GM18858 (cell line): Measurements from ENCODE around the gene DPF1.
"Not testable (repeated sequence)": the region's sequence is repeated elsewhere in the genome, so short reads cannot be mapped to it uniquely, and the experiment has no call there.

ENCODE experiments used
- ATAC-seq: cut with Tn5 transposase; IDR thresholded peaks from one replicate; pipeline ENCODE4 v1.9.1; 2021; ENCODE audit not compliant: unreplicated experiment

DPF1 gene

DNA sequence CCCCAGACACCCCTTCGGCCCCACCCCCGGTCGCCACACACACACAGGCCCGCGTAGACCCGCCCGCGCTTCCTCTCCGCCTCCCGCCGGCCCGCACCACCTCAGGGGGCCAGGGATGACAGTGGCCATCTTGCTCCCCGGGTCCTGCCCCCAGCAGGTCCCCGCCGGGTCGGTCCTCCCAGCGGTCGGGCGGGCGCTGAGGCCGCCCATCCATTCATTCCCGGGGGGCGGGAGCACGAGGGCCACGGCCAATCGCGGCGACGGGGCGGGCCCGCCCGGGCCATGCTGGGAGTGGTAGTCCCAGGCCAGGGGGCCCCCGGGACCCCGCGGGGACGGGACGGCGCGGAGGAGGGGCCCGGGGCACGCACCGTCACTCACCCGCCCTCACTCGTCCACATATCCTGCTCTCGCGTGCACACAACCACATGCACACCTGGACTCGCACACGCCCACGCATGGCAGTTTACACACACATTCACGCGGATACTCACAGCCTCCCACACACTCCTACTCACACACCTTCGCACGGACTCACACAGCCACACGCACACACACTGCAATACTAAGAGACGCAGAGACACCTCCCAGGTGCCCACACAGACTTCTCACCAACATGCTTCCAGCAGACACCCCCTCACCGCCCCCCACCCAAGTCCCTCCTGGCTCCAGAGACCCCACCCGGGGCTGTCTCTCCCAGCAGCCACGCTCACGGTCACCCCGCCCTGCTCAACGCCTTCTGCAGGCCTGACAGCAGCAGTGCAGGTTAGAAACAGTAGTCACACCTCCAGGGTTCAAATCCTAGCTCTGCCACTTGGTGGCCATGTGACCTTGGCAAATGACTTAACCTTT lies at the start of gene DPF1:
Gene DPF1, minus strand, starts transcription at position 209 of the 849 bp plus-strand sequence. Its CDS starts 80 bp downstream, at position 129.
- peak; percentile 58 for ATAC-seq

DNA sequence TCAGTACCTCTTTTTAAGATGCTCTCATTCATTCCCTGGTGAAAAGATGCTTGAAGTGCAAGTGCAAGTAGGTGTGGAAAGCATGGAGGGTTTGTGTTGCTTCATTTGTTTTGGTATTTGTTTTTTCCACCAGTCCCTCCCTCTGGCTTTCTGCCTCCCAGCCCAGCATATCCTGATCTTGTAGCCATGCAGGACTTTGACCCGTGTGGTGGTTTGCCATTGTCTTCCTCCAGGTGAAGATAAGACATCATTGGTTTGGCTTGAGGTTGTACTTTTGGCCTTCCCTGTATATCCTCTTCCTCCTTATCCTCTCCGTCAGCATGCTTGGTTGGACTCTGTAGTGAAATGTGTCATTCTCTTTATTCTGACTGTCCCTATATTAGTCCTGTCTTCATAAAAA lies 49.5 kb upstream of the DPF1 start:
- no peak for ATAC-seq

DNA sequence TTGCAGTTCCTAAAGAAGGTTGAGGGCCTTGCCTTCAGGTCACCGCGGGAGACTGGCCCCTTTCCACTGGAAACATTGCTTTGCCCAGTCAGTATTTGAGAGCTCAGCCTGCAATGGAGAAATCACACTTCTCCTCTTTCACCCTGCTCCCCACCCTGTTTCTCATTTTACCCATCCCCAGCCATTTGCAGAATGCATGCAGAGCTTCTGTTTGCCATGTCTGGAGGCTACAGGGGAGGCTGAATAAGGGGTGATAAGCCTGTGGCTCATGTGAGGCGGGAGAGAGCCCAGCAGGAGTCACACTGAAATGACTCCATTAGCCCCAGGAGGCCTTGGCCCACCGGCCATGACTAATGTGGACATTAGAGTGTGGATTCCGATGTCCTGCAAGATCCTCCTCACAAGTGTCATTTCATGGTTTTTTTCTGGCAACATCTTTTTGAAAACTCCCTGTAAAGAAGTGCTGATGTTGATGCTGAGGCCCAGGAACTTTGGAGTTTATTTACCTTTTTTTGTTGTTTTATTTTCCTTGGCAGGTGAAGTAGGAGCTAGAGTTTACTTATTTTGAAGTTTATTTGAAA lies 46.7 kb upstream of the DPF1 start:
- ATAC-seq = no peak

DNA sequence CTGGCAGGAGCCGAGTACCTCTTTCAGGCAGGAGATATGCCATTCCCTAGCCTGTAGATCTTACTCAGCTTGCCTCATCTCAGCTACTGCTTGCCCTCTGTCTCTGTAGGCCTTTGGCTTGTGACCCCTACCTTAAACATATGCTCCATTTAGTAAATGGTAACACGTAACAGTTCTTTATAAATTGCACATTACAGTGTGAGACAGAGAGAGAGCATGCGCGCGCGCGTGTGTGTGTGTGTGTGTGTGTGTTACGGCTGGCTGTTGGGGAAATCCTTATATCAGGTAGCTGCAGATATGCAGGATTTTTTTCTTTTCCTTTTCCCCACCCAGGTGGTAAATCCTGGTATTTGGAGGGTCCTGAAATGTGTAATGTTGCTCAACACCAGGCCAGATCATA lies 44.5 kb upstream of the DPF1 start:
- no peak for ATAC-seq

DNA sequence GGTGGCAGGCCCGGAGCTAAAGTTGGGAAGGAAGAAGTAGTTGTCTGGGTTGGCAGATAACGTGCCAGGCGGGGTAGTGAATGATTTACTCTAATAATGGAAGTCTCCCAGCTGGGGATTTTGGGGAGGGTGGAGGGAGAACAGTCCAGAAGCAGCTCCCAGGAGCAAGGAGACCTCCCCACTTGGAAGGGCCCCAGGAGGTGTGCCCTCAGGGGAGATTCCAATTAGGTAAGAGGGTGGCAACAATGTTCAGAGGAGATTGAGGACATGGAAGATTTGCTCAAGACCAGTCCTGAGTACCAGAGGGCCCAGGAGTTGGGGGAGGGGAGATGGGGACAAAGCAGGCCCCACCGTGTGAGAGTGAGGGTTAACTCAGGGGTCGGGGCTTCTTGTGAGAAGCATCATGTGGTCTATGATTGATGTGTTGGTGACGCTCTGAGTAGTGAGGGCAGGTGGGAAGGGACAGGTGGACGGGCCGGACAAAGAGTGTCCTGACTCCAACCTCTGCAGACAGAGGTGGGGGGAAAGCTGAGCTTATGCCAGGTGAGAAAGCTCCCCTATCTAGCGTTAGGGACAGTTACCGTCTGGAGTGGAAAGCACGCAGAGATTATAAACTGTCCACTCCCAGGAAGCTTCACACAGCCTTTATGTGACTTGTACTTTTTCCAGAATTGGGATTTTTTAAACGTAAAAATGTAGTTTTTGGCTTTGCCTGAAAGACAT lies 43.9 kb upstream of the DPF1 start:
- no peak for ATAC-seq

DNA sequence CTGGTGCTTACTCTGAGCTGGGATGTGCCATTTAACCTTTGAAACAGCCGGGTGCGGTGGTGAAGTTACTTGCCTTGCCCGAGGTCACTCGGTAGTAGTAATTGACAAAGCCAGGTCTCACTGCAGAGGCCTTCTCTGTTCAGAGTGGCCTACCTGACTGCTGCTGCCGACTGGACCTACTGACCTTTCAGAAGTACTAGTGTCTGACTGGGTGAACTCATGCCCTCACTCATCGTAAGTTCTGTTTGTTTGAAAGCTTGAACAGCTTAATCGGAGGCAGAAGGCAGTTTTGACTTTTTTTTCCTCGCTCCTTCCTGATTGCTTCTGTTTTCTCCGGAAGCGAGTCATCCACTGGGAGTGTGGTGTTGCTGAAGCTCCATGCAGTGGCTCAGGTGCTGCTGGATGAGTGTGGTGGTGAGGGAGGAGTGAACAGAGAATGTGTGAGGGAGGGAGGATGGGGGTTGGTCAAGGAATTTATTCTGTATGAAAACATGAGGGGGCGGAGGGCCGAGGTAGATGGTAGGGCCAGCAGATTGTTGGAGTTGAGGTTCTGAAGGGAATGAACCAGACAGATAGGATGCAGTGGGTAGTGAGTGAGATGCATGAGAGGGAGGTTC lies 43.1 kb upstream of the DPF1 start:
- no peak for ATAC-seq

DNA sequence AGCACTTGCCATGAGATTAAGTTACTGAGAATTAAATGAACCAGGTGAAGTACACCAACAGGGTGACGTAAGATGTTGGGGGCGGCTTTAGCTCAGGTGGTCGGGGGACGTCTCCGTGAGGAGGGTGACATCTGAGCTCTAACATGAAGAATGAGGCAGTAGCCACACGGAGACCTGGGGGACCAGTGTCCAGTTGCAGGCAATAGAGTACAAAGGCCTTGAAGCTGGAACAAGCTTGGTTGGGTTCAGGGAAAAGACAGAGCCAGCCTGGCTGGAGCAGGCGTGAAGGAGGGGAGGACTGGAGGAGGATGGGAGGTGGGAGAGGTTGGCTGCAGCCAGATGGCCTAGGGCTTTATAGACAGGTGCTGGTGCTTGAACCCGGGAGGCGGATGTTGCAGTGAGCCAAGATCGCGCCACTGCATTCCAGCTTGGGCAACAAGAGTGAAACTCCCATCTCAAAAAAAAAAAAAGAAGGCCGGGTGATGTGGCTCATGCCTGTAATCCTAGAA lies 42.0 kb upstream of the DPF1 start:
- no peak for ATAC-seq

DNA sequence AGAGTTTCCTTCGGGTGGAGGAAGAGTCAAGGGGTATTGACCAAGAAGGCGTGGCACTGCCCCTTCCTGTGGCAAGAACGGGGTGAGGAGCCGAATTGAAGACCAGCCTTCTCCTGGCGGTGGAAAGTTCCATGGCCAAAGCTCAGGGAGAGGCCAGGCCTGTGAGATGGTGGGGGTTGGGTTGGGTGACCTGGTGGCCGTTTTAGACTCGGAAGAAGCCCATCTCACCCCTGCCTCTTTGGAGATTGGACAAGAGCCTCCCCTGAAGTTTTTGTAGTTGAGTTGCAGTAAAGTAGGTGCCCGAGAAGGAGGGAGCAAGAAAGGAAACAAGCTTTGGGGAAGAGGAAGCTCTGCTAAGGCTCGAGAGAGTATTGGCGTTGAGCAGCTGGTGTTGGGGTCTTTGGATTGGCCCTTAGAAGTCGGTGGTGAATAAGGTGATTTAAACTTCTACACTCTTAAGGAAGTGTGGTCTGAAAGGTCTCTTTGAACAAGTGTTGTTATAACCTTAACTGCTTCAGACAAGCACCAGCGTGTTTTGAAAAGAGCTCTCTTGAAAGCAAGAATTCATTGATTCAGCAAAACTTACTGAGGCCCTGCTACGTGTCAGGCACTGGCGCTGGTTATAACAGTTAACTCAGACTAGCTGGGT lies 41.3 kb upstream of the DPF1 start:
- no peak for ATAC-seq

DNA sequence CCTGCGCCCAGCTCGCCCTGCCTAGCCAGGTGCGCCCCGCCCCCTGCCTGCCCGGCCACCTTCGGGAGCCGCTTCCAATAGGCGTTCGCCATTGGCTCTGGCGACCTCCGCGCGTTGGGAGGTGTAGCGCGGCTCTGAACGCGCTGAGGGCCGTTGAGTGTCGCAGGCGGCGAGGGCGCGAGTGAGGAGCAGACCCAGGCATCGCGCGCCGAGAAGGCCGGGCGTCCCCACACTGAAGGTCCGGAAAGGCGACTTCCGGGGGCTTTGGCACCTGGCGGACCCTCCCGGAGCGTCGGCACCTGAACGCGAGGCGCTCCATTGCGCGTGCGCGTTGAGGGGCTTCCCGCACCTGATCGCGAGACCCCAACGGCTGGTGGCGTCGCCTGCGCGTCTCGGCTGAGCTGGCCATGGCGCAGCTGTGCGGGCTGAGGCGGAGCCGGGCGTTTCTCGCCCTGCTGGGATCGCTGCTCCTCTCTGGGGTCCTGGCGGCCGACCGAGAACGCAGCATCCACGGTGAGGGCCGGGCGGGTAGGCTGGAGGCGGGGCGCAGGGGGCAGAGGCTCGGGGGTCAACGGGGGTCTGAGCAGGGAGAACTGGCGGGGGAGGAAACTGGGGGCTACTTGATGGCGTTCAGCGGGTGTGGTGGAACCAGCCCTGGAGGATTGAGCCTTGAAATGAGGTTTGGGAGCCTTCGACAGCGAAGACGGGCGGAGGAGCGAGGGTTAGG lies 40.6 kb upstream of the DPF1 start, which contains the start of gene SPINT2:
Gene SPINT2, plus strand, starts transcription at position 88 of the 727 bp plus-strand sequence. Its CDS starts 320 bp downstream, at position 408.
- no peak for ATAC-seq

DNA sequence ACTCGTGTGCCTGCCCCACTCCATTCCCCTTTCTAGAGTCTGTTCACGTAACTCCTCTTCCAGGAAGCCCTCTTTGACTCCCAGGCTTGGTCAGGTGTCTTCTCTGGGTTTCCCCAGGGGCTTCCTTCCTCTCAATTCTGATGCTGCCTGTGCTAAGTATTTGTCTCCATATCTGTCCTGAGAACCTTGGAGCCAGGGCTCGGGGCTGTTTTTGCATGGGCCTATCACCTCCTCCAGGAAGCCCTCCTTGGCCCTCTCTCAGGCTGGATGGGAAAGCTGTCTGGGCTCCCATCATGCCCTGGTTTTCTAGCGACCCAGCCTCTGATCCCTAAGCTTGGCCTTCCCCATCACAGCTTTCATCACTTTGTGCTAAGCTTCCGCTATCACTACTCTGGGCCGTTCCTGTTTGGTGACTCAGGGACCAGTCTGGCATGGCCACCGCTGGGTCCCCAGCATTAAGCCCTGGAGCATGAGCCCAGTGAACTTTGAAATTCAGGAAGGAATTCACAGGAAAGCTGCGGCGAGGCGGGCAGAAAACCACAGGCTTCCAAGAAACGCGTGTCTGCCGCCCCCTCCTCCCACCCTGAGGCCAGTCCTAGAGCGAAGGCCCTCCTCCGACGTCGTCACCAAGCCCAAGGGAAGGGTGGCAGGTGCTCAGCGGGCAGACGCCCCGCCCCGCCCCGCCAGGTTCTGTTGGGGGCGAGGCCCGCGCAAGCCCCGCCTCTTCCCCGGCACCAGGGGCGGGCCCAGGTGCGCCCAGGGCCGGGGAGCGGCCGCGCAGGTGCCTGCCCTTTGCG lies 39.9 kb upstream of the DPF1 start:
- no peak for ATAC-seq

DNA sequence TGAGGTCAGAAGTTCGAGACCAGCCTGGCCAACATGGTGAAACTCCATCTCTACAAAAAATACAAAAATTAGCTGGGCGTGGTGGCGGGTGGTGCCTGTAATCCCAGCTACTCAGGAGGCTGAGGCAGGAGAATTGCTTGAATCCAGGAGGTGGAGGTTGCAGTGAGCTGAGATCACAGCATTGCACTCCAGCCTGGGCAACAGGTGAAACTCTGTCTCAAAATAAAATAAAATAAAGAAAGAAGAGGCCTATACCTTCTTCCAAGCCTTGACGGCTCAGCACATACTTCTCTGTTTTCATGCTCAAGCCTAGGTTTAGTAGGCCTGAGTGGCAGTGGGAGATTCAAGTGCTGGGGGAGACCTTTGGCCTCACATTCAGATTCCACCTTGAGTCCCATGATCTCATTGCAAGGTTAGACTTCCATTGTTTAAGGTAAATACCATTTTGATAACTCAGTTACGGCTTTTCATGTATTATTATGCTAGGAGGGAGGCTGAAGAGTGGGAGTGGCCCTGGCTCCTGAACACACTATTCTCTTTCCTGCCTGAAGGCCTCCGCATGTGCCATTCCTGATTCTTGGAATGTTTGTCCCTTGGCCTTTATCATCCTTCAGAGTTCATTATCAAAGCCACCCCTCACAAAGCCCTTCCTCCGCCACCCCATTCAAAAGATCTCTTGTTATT lies 38.7 kb upstream of the DPF1 start:
- ATAC-seq = no peak

DNA sequence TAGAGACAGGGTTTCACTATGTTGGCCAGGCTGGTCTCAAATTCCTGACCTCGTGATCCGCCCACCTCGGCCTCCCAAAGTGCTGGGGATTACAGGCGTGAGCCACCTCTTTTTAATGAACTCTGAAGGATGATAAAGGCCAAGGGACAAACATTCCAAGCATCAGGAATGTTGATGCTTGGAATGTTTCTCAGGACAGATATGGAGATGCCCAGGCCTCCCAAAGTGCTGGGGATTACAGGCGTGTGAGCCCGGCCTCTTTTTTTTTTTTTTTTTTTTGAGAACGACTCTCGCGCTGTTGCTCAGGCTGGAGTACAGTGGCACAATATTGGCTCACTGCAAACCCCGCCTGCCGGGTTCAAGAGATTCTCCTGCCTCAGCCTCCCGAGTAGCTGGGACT lies 37.9 kb upstream of the DPF1 start:
- not testable (repeated sequence) for ATAC-seq

DNA sequence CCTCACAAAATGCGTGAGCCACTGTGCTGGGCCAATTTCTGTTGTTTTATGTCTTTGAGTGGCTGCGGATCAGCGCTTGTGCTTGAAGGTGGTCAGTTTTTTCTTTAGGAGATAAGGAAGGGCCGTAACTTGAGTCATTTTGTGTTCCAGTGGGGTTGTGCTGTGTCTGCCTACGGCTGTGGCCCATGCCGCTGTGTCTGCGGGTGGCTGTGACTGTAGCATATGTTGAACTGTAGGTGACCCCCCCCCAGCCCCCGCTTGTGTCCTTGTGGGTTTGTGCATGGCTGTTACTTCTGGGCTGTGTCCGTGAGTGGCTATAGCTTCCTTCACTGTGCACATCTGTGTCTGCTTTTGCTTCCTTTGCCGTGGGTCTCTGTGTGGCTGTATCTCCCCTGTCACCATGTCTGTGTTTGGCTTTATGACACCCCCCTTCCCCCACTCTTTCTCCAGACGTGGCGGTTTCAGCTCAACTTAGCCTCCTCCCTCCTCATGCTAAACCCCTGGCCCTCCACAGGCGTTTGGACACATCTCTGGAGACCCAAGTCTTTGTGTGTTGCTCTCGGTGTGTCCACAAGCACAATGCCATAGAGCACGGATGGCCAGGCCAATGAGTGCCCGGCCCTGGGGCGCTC lies 31.5 kb upstream of the DPF1 start:
- no peak for ATAC-seq

DNA sequence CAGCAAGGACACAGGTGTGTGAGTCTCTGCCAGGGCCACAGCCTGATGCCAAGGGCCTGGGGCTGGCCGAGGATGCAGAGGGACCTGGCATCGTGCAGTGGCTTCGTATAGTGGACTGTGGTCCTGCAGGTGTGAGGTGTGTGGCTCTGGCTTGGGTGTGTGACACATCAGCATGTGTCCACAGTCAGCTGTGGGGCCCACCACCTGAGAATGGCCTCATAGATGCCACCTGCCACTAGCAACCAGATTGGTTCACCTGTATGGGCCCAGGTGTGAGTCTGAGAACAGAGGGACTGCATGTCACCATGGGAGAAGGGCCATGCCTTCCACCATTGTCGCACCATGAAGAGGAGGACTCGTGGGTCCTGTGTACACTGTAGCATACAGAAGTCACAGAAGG lies 29.8 kb upstream of the DPF1 start:
- ATAC-seq = no peak

DNA sequence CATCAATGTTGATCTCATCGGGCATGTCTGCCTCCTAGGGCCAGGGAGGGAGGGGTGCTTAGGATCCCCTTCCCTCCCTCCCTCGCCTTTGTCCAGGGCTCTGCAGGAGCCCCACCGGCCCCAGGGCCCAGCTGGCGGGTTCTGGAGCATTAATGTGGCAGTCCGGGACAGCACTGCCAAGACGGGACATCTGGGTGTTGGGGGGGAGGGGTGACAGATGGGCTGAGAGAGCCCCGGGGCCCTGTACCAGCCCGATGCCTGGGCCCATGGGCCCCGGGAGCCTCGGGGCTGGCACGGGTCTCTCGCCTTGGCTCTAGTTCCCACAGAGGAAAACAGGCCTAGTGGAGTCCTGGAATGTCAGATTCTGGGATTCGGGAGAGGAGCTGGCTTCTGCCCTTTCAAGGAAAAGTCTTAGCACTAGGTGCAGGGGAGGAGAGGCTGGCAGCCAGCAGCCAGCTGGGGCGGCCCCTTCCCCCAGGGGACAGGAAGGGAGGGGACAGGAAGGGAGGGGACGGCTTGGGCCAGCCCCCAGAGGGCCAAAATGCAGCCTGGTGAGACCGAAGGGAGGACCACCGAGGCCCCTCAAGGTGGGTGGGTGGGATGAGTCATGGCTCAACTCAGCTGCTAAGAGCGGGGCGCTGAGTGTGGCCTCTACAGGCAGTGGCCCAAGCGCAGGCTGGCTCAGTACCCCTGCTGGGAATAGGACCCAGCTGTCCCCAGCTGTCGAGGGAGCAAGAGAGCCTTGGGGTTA lies 29.1 kb upstream of the DPF1 start:
- no peak for ATAC-seq

DNA sequence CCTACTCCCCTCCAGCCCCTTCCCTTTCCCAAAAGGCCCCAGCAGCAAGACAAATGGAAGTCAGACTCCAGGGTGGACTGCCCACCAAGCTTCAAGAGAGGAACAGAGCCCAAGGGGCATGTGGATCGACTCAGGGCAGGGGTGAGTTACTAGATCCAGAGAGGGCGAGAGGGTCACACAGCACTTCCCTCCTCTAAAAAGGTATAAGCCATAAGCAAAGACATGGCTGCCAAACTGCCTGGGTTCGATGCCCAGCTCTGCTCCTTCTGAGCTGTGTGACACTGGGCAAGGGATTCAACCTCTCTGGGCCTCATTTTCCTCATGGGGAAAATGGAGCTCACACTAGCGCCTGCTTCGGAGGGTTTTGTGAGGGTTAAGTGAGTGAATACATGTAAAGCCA lies 28.4 kb upstream of the DPF1 start:
- no peak for ATAC-seq

DNA sequence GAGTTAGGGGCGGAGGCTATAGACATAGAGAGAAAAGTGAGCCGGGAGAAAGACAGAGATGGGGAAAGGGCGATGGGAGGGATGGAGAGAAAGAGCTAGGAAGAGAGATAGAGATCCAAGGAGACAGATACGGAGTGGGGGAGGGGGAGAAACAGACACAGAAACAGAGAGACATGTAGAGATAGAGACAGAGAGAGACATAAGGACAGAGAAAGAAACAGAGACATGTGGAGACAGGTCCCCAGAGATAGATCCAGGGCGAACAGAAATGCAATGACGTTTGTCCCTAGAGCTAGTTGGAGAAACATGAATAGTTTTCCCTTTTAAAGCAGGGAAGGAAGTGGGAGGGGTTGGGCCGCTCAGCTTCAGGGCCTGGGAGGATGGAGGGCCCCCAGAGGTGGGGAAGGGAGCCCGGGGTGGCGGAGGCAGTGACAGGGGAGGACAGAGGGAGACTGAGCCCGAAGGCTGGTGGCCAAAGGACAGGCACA lies 27.6 kb upstream of the DPF1 start:
- no peak for ATAC-seq
